22Rv1 (cell line): ENCODE results near the gene IL20RB.

Experiments
- CTCF ChIP-seq: fragments of 450-650 bp; IDR thresholded peaks from 2 replicates; pipeline ENCODE4 v1.5.1; 2017; ENCODE audit warnings: mild to moderate bottlenecking
- ZFX ChIP-seq: fragments of 450-650 bp; IDR thresholded peaks from 2 replicates; pipeline ENCODE4 v1.6.1; 2017; ENCODE audit warnings: antibody characterized with exemption, borderline replicate concordance

GRCh38 chr3:137000039-137000438 lies 42.3 kb downstream of the IL20RB start:
- TF ChIP-seq CTCF, result no peak
- no peak for TF ChIP-seq ZFX
